Measurements from ENCODE around the gene PPIE. TPM values are rescaled to one million over a fixed set of nuclear protein-coding genes. Genes with fewer than 3 reads are reported as not detected.

Gene PPIE
- total RNA-seq (2014; rRNA removed; shearing (Covaris generic)): 80.4 and 86.0 TPM in 2 replicates

DNA sequence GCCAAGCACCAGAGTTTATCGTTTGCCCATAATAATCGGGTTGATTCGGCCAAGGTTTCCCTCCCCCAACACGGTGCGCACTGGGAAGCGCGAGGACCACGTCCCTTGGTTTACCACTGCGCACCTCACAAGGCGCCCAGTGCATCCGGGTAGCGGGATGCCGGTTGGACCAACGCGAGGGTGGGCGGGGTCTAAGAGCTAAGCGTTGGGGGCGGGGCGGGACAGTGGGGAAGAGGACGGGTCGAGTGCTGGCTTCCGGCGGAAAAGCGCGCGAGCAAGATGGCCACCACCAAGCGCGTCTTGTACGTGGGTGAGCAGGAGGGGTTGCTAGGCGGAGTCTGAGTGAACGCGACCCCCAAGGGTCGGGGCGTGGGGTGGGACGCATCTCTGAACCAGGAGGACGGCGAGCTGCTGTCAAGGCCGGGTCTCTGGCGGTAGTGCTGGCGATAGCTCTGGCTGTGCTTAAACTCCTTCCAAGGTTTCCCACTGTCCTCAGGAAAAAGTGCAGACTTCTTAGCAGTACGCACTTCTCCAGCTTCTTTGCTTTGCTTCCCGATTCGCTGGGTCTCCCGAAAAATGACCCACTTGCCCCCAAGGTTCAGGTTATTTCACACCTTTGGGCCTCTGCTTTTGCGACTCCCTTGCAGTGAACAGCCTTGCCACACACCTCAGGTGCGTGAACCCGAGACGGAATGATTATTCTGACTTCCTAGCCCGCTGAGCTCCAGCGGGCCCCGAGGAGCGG is at the start of gene PPIE:
Gene PPIE (plus strand): TSS at position 261 of the 745 bp plus-strand sequence. CDS start 19 bp downstream, at position 280.
- DNase-seq (ENCODE audit: low spot score): peak; percentile 95
- in situ Hi-C loops (cut with HindIII; ENCODE audit: low sequenced_read_pairs): no loop called here

DNA sequence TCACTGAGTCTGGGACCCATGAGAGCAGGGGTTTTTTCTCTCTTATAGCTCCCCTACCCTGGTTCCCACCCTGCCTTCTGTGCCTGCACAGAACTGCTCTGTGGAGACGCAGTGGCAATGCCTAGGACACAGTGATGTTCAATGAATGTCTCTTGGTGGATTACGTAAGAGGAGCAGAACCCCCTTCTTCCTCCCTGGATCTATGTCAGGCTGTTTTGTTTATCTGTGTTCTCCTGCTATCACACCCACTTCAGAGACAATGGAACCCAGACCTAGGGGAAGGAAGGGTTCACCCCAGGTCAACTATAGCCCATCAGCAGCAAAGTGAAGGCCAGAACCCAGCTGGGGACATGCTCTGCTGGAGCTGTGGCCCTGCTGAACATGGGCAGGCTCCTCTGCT is 49.5 kb upstream of the PPIE start:
- peak; percentile 77 for DNase-seq (ENCODE audit: low spot score)
- in situ Hi-C loops (cut with HindIII; ENCODE audit: low sequenced_read_pairs): no loop called here

DNA sequence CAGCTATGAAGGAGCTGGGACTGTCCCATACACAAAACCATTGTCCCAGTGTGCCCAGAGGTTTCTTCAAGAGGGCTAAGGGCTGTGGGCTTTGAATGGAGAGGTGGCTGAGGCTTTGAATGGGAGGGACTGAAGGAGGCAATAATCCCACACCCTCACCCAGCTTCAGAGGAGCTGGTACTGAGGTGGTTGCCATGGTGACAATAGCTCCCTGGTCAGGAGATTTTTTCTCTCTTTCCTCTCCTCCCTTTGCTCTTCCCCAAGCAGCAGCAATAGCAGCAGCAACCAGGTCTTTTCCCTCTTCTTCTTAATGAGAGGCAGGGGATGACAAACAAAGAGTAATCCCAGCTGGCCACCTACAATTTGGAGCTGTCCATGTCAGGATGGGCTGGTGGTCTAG is 49.0 kb upstream of the PPIE start:
- peak; percentile 89 for DNase-seq (ENCODE audit: low spot score)

DNA sequence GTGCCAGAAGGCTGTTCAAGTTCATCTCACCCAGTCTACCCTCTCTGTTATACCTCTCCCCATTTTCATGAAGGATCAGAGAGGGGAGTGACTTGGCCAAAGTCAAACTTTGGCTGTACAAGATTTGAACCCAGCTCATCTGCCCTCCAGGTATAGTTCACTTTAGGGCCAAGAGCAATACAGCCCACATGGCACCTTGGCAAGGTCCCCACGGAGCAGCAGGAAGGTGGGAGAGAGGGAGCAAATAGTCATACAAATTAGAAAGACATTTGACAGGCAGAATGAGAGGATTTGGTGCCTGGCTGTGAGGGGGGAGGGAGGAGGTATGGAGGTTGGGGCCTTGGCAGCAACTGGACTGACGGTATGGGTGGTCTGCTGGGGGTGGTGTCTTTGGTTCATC is 48.5 kb upstream of the PPIE start:
- in situ Hi-C loops (cut with HindIII; ENCODE audit: low sequenced_read_pairs): no loop called here
- DNase-seq (ENCODE audit: low spot score): peak; percentile 57

More for the DNA sequence above, 49.0 kb upstream of the PPIE start:
- in situ Hi-C loops (cut with HindIII; ENCODE audit: low sequenced_read_pairs): no loop called here

DNA sequence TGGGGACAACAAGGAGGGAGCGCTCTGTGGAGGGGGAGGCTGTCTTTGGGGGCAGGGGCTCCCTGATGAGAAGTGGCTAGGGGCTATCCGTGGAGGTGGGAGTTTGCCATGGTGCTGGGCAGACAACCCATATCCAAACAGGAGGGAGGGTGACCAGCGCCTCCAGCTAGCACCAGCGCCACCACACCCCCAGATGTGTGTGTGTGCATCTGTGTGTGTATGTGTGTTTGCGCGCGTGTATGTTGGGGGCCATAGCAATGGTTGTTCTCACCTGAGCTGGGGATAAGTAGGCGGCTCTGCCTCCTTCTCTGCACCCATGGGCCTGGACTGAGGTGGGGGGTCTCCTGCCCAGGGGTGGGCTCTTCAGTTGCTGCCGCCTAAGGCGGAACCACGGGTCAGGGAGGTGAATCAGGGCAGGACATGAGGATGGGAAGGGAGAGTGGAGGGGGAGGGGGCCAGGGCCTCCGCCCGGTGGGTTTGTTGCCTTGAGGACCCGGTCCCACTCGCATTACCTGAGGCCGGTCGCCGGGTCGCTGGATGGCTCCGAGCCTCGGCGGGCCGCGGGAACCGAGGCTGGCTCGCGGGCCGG is 47.8 kb upstream of the PPIE start:
- no peak for DNase-seq (ENCODE audit: low spot score)
- in situ Hi-C loops (cut with HindIII; ENCODE audit: low sequenced_read_pairs): no loop called here

DNA sequence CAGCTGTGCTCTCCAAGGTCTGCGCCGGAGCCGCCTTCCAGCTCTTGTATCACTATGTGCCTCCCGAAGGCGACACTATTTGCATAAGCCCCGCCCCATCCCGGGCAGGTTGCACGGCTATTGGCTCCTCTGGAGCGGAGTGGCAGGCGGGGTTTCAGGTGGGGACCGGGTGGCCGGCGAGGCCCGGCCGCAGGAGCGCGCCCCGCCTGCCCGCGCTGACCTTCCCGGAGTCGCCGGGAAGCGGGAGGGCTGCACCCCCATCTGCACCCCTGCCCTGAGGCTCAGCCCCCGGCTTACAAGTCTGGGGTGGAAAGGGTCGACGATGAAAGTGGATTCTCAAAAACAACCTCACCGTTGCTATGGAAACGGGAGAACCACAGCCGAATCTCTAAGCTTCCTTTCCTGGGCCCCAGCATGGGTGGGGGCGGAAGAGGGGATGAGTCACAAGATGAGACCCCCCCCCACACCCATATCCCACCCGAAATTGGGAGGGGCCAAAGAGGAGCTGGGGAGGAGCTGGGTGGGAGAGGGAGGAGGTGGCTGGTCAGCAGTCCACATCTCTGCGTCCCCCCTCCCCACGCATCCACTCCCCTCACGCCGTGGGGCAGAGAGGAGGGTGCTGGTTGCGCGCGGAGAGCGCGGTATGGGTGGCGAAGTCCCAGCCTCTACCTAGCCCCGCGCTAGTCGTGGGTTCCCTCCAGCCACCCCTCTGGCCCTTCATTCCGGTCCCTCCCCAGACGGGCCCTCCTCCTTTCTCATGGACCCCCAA is 47.1 kb upstream of the PPIE start, which contains the start of gene HPCAL4:
Gene HPCAL4 (minus strand): TSS at position 51 of the 769 bp plus-strand sequence. CDS start 6,830 bp downstream, outside the sequence.
- in situ Hi-C loops (cut with HindIII; ENCODE audit: low sequenced_read_pairs): no loop called here
- peak; percentile 98 for DNase-seq (ENCODE audit: low spot score)

DNA sequence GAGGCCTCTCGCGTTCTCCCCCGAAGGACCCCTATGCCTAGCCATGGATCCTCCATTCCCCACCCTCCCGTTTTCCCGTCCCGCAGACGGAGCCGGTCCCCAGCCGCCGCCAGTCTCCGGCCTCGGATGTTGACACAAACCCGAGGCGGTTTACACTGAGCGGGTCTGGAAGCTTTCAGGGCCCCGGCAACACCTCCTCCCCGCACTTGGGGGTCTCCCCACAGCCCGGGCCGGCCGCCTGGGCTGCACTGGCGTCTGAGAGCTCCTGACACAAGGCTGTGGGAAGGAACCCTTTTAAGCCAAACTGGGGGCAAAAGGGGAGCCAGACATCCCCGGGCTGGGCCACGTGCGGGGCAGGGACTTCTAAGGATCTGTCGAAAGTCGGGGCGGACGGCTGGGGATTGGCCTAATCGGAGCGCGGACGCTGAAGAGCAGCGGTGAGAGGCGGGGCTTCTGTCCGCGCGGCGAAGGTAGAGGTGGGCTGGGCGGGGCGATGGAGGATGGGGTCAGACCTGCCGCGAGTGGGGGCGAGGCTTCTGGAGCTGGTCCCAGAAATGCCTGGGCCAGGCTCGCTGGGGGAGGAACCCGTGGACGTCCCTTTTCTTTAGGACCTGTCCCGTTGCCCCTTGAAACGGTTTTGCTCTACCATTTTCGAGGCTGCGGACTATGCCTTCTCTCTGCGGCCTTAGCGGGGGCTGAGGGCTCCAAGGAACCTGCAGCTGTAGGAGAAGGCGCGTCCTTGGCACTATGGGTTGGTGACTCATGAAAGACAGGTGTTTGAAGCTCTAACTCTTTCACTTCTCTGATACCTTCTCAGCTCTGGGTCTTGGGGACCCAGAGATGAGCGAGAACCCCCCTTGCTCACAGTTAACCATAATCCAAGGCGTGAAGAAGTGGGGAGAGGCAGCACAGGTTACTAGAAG is 46.3 kb upstream of the PPIE start:
- peak; percentile 25 for DNase-seq (ENCODE audit: low spot score)
- in situ Hi-C loops (cut with HindIII; ENCODE audit: low sequenced_read_pairs): no loop called here

DNA sequence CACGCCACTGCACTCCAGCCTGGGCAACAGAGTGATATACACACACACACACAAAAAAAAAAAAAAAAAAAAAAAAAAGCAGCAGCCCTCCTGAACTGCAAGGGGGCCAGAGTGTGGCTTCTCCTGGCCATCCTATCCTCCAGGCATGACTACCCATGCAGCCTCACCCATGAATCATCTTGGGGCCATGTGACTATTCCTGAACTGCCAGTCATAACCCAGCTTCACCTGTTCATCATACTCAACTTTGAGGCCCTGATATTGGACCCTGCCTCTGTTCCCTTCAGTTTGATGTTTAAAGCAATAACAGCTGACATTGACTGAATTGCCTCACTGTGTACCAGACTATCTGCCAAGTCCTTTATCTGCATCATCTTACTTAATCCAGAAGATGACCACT is 44.7 kb upstream of the PPIE start:
- in situ Hi-C loops (cut with HindIII; ENCODE audit: low sequenced_read_pairs): no loop called here
- DNase-seq (ENCODE audit: low spot score): no peak

DNA sequence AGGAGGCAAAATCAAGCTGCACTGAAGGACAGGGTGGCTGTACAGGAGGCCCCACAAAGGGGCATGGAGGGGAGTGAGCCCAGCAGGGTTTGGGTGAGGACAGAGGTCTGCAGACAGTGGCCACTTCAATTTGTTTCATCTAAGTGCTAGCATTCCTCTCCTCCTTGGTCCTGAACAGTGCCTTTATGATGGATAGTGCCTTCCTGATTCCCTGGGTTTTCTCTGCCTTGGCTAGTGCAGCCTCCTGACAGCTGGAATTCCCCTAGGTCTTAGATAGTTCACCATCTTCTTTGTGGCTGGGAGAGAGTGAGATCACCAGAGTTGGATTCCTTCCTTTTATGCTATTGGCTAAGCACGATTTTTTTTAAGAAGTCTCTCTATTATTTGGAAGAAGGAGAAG is 43.7 kb upstream of the PPIE start:
- in situ Hi-C loops (cut with HindIII; ENCODE audit: low sequenced_read_pairs): no loop called here
- DNase-seq (ENCODE audit: low spot score): no peak

DNA sequence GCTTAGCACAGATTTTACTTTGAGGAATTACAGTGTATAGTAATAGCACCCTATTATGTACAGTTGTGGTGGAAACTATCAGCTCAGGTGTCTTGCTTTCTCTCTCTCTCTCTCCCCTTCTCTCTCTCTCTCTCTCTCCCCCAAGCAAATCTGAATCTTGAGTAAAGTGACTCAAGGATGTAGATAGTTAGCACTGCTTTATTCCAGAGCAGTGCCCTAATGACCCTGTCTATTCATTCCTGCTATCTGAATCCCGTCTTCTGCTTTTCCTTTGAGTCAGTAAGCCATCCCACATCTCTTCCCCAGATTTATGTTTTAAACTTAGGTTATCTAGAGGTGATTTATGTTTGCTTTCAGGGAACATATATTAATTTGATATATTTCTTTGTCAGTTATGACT is 42.2 kb upstream of the PPIE start:
- DNase-seq (ENCODE audit: low spot score): no peak
- in situ Hi-C loops (cut with HindIII; ENCODE audit: low sequenced_read_pairs): no loop called here

DNA sequence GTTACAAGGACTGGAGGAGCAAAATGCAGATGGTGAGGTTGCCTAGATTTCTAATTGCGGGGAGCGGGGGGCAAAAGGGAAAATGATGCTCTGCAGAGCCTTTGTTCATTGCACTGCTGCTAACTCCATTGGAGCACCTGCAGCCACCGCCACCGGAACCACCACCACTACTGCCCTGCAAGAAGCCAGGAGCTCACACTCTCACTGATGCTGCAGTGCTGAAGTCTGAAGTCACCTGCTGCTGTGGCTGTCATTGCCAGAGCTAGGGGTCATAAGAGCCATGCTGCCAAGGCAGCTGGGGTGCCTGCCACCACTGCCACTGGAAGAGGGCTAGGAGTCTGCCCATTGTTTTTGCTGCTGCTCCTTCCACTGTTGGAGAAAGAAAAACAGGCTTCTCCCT is 40.1 kb upstream of the PPIE start:
- in situ Hi-C loops (cut with HindIII; ENCODE audit: low sequenced_read_pairs): no loop called here

DNA sequence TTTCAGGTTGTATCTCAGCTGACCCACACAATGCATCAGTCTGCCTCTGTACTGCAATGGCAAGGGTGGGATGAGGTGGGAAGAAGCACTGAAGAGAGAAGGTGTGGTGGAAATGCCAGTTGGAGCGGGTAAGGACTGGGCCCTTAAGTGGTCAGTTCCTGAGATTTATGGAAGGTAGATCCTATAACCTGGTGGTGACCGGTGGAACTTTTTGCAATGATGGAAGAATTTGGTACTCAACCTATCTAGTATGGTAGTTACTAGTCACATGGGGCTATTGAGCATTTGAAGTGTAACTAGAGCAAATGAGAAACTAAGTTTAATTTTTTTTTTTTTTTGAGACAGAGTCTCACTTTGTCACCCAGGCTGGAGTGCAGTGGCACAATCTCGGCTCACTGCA is 39.3 kb upstream of the PPIE start:
- in situ Hi-C loops (cut with HindIII; ENCODE audit: low sequenced_read_pairs): no loop called here
- no peak for DNase-seq (ENCODE audit: low spot score)

More for the DNA sequence above, 40.1 kb upstream of the PPIE start:
- DNase-seq (ENCODE audit: low spot score): no peak

DNA sequence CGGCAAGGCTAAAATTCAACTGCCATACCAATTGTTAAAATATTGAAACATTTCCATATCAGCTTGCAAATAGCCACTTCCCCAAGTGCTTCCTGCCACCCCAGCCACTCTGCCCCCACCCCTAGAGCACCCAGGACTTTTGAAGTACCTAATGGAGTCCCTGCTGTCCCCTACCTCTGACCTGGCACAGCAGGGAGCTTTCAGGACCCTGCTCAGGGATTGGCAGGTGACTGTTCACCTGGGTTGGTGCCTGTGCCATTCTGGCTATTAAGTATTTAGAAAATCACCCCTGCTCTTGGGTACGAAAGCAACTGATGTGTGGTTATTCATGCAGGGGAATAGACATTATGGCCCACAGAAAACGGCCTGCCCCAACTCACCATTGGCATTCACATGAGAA is 38.3 kb upstream of the PPIE start:
- no peak for DNase-seq (ENCODE audit: low spot score)
- in situ Hi-C loops (cut with HindIII; ENCODE audit: low sequenced_read_pairs): no loop called here

DNA sequence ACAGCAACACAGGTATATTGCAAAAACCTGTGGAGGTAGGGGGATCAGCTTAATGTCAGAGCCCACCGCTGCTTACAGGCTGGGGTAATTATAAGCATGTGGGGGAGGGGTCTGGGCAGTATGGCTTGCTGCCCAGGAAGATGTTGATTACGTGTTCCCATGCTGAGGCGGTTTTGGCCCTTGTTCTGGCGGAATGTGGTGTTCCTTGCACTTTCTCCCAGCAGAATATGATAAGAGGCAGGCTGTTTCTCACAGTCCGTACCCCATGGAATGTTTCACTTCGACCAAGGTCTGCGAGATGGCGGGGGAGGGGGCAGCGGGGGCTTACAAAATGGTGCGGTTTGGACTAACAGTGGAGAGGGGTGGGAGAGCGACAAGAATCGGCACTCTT is 37.6 kb upstream of the PPIE start:
- in situ Hi-C loops (cut with HindIII; ENCODE audit: low sequenced_read_pairs): no loop called here
- DNase-seq (ENCODE audit: low spot score): peak; percentile 42

DNA sequence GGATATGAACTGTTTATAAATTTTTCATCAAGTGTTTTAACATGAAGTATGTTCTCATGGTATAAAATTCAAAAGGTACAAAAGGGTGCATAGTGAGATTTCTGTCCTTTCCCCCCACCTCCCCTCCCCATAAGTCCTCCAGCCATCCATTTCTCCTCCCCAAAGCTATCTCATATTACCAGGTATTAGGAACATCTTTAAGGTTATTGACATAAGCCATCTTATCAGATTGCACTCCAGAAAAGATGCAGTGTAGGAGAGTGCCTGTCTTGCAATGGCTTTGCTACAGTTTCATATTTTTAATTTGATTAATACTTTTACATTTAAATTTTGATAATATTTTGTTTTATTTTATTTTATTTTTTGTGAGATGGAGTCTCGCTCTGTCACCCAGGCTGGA is 33.9 kb upstream of the PPIE start:
- no peak for DNase-seq (ENCODE audit: low spot score)
- in situ Hi-C loops (cut with HindIII; ENCODE audit: low sequenced_read_pairs): no loop called here

DNA sequence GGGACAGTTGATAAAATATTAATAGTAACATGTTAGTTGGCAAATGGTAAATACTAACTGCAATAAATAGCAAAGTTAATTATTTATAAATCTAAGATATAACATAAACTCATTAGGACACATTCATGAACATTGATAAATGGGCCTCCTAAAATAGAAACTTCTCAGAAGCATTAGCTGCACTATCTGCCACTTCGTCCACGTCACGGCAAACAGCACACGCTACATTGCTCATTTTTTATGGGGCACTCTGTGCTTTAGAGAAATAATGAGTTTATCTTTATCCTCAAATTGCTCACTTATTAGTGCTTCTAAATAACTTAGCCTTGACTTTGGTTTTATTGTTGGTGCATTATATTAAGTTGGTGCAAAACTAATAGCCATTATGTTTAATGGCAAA is 31.2 kb upstream of the PPIE start:
- DNase-seq (ENCODE audit: low spot score): no peak
- in situ Hi-C loops (cut with HindIII; ENCODE audit: low sequenced_read_pairs): no loop called here

DNA sequence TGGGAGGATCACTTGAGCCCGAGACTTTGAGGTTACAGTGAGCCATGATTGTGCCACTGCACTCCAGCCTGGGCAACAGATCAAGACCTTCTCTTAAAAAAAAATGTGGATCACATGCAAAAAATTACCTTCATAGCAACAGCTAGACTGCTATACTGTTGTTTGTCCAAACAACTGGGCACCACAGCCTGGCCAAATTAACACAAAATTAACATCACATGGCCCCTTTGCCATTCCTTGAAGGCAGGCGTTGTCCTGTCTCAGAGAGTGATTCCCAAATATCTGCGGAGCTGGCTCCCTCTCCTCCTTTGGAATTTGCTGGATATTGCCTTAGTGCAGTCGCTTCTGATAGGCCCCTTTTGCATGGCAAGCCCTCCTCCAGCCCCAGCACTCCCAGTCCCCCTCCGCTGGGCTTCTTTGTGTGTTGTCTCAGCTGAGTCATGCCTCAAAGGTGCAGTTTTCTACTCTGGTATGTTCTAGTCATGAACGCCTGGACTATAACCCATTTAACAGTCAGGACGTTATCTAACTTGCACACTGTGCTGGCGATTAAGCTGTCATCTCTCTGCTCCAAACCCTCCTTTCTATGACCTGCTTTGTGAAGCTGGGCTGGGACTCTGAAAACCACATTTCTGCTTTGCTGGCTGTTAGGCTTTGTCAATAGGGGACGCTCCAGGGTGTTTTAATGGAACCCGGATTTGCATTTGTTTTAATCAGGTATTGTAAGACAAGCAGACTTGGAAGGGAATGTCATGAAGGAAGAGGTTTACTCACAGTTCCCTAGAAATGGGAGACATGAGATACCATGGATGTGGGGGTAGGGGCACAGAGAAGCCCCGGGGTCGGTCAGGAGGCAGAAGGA is 27.3 kb upstream of the PPIE start:
- in situ Hi-C loops (cut with HindIII; ENCODE audit: low sequenced_read_pairs): no loop called here
- DNase-seq (ENCODE audit: low spot score): no peak

DNA sequence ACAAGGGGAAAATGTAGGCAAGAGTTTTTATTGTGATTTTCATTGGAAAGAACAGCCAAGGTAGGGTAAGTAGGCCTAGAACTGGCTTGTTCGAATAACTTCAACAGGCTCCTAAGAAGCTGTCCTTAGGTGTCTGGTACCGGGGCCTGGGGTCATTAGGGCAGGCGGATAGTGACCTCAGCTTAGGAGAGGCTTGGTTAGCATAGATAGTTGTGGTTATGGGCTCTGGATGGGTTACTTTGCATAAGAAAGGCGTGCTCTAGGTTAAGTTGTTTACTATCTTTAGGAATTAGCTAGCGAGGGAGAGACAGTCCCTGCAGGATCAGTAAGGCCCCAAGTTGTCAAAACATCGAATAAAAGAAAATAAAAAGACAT is 26.7 kb upstream of the PPIE start:
- in situ Hi-C loops (cut with HindIII; ENCODE audit: low sequenced_read_pairs): no loop called here
- no peak for DNase-seq (ENCODE audit: low spot score)

All from G401 (cell line).